ES-I3 (cell line): ENCODE data around the gene MYO16.

Source experiments
- H3K36me3 ChIP-seq: 2 replicates; pipeline ENCODE4 v1.6.1; 2013; ENCODE audit warnings: mild to moderate bottlenecking, low read length, control low read depth, moderate library complexity; ENCODE audit not compliant: insufficient read depth
- H3K4me1 ChIP-seq: 2 replicates; pipeline ENCODE4 v1.6.1; 2013; ENCODE audit warnings: mild to moderate bottlenecking, control low read depth, low read length; ENCODE audit not compliant: insufficient read depth
- H3K9ac ChIP-seq: 2 replicates; pipeline ENCODE4 v1.6.1; 2013; ENCODE audit warnings: low read depth, mild to moderate bottlenecking, low read length, moderate library complexity
- H3K9me3 ChIP-seq: 2 replicates; pipeline ENCODE4 v1.6.1; 2013; ENCODE audit warnings: mild to moderate bottlenecking, low read length, moderate library complexity; ENCODE audit not compliant: control insufficient read depth, insufficient read depth

Gene MYO16

GRCh38 chr13:109114991-109115390 lies 485.6 kb downstream of the MYO16 start:
- Histone ChIP-seq H3K36me3 (no peaks in the 10 kb centered on the region), H3K9me3 (no peaks in the 10 kb centered on the region), H3K4me1 (no peaks in the 10 kb centered on the region), H3K9ac (no peak overlapping the region)

GRCh38 chr13:109118521-109118920 lies 489.1 kb downstream of the MYO16 start:
- no peak overlapping the region for H3K9ac ChIP-seq
- H3K36me3 ChIP-seq = no peaks in the 10 kb centered on the region
- H3K9me3 ChIP-seq = no peaks in the 10 kb centered on the region
- H3K4me1 ChIP-seq = no peaks in the 10 kb centered on the region

GRCh38 chr13:109119896-109120295 lies 490.5 kb downstream of the MYO16 start:
- Histone ChIP-seq H3K9ac (no peak overlapping the region), H3K36me3 (no peaks in the 10 kb centered on the region), H3K9me3 (no peaks in the 10 kb centered on the region), H3K4me1 (no peaks in the 10 kb centered on the region)

GRCh38 chr13:109121826-109122225 lies 492.4 kb downstream of the MYO16 start:
- no peaks in the 10 kb centered on the region for H3K36me3 ChIP-seq
- H3K9me3 ChIP-seq = no peaks in the 10 kb centered on the region
- H3K9ac ChIP-seq = no peak overlapping the region
- H3K4me1 ChIP-seq = no peaks in the 10 kb centered on the region

GRCh38 chr13:109123971-109124370 lies 494.6 kb downstream of the MYO16 start:
- Histone ChIP-seq H3K9ac (no peak overlapping the region), H3K36me3 (no peaks in the 10 kb centered on the region), H3K9me3 (no peaks in the 10 kb centered on the region), H3K4me1 (no peaks in the 10 kb centered on the region)

- Histone ChIP-seq H3K9ac (no peak overlapping the region), H3K36me3 (no peaks in the 10 kb centered on the region), H3K9me3 (no peaks in the 10 kb centered on the region), H3K4me1 (peaks cover 2% of the 10 kb centered on the region)
Measured at GRCh38 chr13:109126178-109126577, 496.8 kb downstream of the MYO16 start.

GRCh38 chr13:109126891-109127641 lies 497.7 kb downstream of the MYO16 start:
- H3K36me3 ChIP-seq = no peaks in the 10 kb centered on the region
- H3K9ac ChIP-seq = no peak overlapping the region
- H3K4me1 ChIP-seq = peaks cover 9% of the 10 kb centered on the region
- no peaks in the 10 kb centered on the region for H3K9me3 ChIP-seq

DNA sequence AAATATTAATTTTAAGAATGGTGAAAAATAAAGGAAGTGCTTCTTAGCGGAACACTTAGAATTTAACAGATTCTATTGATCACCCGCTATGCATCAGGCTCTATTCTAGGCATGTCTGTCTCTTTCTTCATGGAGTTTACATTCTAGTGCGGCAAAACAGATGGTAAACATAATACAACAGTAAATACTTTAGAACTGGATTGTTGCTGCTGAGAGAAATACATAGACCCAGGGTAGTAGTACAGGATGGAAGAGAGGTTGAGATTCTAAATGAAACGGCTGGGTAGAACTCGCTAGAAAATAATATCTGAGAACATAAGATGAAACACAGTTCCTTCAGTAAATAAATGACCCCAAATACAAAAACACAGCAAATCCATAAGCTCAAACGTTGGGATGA lies 498.7 kb downstream of the MYO16 start:
- H3K9me3 ChIP-seq = no peaks in the 10 kb centered on the region
- H3K36me3 ChIP-seq = no peaks in the 10 kb centered on the region
- H3K4me1 ChIP-seq = peaks cover 9% of the 10 kb centered on the region
- H3K9ac ChIP-seq = no peak overlapping the region

GRCh38 chr13:109130093-109130835 lies 500.9 kb downstream of the MYO16 start:
- no peak overlapping the region for H3K9ac ChIP-seq
- H3K36me3 ChIP-seq = no peaks in the 10 kb centered on the region; the same call in 1 of the 2 replicates
- peaks cover 9% of the 10 kb centered on the region for H3K4me1 ChIP-seq
- H3K9me3 ChIP-seq = no peaks in the 10 kb centered on the region

DNA sequence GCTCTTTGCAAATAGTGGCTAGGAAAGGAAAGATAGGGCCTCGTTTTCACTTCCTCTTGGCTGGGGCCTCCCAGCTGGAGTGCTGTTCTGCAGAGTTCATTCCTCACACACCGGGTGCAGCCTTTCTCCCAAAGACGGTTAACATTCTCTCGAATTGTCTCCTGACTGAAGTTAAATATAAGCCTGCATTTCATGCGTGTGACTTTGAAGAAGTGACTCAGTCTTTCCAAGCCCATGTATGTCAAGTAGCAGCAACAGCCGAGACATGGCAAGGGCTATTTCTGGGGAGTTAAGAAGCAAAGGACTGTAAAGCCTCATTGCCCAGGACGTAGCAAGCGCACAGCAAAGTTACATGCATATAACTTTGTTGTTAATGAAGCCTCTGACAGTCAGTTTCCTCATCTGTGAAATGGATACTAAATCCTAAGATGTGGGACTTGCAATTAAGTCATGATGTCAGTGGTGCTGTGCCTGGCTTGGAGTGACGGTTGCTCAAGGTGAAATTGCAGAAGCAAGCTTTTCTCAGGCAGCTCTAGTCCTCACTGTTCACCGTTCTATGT lies 502.4 kb downstream of the MYO16 start:
- peaks cover 9% of the 10 kb centered on the region for H3K4me1 ChIP-seq
- H3K9ac ChIP-seq = no peak overlapping the region
- H3K9me3 ChIP-seq = no peaks in the 10 kb centered on the region; the same call in 1 of the 2 replicates
- no peaks in the 10 kb centered on the region; the same call in 1 of the 2 replicates for H3K36me3 ChIP-seq

- Histone ChIP-seq H3K9ac (no peak overlapping the region), H3K4me1 (peaks cover 9% of the 10 kb centered on the region), H3K9me3 (peaks cover 12% of the 10 kb centered on the region; the same call in 1 of the 2 replicates)
Measured at GRCh38 chr13:109135018-109135417, 505.6 kb downstream of the MYO16 start.

DNA sequence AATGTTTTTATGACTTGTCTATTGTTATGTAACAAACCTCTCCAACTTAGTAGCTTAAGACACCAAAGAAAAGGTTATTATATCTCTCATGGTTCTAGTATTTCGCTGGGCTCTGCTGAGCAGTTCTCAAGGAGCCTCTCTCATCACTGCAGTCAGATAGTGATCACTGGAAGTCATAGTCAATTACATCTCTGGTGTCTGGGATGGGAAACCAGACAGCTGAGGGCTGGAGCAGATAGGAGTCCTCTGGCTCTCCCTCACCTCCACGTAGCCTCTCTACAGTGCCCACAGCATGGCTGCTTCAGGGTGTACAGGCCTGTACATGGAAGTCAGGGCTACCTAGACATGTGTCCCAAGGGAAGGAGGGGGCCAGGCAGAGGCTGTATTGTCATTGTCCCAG lies 507.5 kb downstream of the MYO16 start:
- no peak overlapping the region for H3K9ac ChIP-seq
- H3K4me1 ChIP-seq = peaks cover 2% of the 10 kb centered on the region; the same call in 1 of the 2 replicates
- H3K9me3 ChIP-seq = peaks cover 12% of the 10 kb centered on the region; the same call in 1 of the 2 replicates
- no peaks in the 10 kb centered on the region; the same call in 1 of the 2 replicates for H3K36me3 ChIP-seq

More at GRCh38 chr13:109135018-109135417, 505.6 kb downstream of the MYO16 start:
- H3K36me3 ChIP-seq = no peaks in the 10 kb centered on the region; the same call in 1 of the 2 replicates

GRCh38 chr13:109139346-109139745 lies 509.9 kb downstream of the MYO16 start:
- Histone ChIP-seq H3K9ac (no peak overlapping the region), H3K4me1 (no peaks in the 10 kb centered on the region), H3K36me3 (no peaks in the 10 kb centered on the region; the same call in 1 of the 2 replicates), H3K9me3 (peaks cover 12% of the 10 kb centered on the region; the same call in 1 of the 2 replicates)

DNA sequence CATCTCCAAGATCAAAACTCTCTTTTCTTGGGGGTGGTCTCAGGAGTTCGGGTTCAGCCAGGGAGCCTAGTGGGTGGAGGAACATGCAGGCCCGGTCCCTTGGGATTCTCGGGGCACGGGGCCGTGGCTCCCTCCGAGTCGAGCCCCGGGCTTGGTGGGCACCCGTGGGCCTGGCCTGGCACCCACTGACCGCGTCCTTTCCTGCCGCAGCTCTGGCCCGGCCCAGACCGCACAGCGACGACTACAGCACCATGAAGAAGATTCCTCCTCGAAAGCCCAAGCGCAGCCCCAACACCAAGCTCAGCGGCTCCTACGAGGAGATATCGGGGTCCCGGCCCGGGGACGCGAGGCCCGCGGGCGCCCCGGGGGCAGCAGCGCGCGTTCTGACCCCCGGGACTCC lies 510.6 kb downstream of the MYO16 start:
- no peaks in the 10 kb centered on the region for H3K36me3 ChIP-seq
- peaks cover 12% of the 10 kb centered on the region; the same call in 1 of the 2 replicates for H3K9me3 ChIP-seq
- no peak overlapping the region for H3K9ac ChIP-seq
- H3K4me1 ChIP-seq = no peaks in the 10 kb centered on the region
